DOHH2 (cell line): Measurements from ENCODE around the gene R3HDM2.

Source experiments
- CTCF ChIP-seq: fragments of 200-600 bp; sonication (generic); IDR thresholded peaks from one replicate; pipeline ENCODE4 v1.5.1; 2014; ENCODE audit warnings: antibody characterized with exemption, mild to moderate bottlenecking, low read depth, low read length; ENCODE audit not compliant: poor library complexity, severe bottlenecking
- EZH2phosphoT487 ChIP-seq: fragments of 200-600 bp; sonication (generic); IDR thresholded peaks from 2 replicates; pipeline ENCODE4 v1.6.1; 2017; ENCODE audit warnings: borderline replicate concordance, mild to moderate bottlenecking, antibody characterized with exemption, low read length, moderate library complexity, mixed read lengths

DNA sequence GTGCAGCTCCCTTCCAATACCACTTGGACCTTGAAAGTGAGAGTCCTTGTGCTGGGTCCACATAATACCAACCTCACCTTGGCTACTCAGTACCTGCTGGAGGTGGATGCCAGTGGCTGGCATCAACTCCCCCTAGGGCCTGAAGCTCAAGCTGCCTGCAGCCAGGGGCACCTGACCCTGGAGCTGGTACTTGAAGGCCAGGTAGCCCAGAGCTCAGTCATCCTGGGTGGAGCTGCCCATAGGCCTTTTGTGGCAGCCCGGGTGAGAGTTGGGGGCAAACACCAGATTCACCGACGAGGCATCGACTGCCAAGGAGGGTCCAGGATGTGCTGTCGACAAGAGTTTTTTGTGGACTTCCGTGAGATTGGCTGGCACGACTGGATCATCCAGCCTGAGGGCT is 18.5 kb upstream of the R3HDM2 start:
- TF ChIP-seq CTCF (no peak), EZH2phosphoT487 (no peak)
